ENCODE measurements around the gene ZNF827. TPM values are rescaled to one million over a fixed set of nuclear protein-coding genes. Genes with fewer than 3 reads are reported as not detected.

ZNF827 gene
- total RNA-seq, 2 donors from 2014 or later: 5.4 to 13.8 TPM

GRCh38 chr4:145716200-145716599 lies 222.4 kb downstream of the ZNF827 start:
- intact Hi-C loops (cut with DNase I): no loop called here
- TF ChIP-seq POLR2A (IDR thresholded peaks at IDR 0.05): no peak
- TF ChIP-seq, protein P1, sequence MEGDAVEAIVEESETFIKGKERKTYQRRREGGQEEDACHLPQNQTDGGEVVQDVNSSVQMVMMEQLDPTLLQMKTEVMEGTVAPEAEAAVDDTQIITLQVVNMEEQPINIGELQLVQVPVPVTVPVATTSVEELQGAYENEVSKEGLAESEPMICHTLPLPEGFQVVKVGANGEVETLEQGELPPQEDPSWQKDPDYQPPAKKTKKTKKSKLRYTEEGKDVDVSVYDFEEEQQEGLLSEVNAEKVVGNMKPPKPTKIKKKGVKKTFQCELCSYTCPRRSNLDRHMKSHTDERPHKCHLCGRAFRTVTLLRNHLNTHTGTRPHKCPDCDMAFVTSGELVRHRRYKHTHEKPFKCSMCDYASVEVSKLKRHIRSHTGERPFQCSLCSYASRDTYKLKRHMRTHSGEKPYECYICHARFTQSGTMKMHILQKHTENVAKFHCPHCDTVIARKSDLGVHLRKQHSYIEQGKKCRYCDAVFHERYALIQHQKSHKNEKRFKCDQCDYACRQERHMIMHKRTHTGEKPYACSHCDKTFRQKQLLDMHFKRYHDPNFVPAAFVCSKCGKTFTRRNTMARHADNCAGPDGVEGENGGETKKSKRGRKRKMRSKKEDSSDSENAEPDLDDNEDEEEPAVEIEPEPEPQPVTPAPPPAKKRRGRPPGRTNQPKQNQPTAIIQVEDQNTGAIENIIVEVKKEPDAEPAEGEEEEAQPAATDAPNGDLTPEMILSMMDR (IDR thresholded peaks at IDR 0.05): no peak
- ATAC-seq (no peak), DNase-seq (no peak)
- no peak overlapping the region for H3K4me3 ChIP-seq
- WGBS, 2 donors: 62 to 76% methylated on average over 3 of the region's 3 CpGs
- no peak overlapping the region for H3K27ac ChIP-seq
- H3K9me3 ChIP-seq: no peaks in the 10 kb centered on the region
- no peaks in the 10 kb centered on the region for H3K36me3 ChIP-seq (replicated peaks in 1 of 2; ENCODE audit: insufficient read depth in 1 of 2, low read depth in 2 of 2)
- H3K27me3 ChIP-seq: no peaks in the 10 kb centered on the region
- H3K4me1 ChIP-seq: peaks cover under 1% of the 10 kb centered on the region

DNA sequence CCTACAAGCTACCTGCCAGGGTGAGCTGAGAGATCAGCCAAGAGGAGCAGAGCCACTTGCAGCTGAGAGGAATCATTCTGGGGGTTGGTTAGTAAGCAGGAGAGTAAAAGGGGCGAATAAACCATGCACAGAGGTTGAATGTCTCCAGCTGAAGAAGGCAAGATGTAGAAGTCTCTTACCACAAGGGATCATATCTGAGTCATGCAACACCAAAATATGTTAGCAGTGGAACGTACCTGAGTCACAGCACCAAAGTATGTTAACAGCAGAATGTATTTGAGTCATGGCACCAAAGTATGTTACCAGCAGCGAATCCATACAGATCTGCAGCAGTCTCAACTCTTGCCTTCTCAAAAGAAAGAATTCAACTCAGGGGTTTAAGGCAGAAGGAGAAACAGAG lies 228.8 kb downstream of the ZNF827 start:
- no peak for ATAC-seq
- WGBS, 2 donors: 73 to 89% methylated on average over 3 of the region's 3 CpGs
- no peaks in the 10 kb centered on the region for H3K36me3 ChIP-seq (replicated peaks in 1 of 2; ENCODE audit: insufficient read depth in 1 of 2, low read depth in 2 of 2)
- no peak overlapping the region for H3K4me3 ChIP-seq
- no peak for DNase-seq
- no peaks in the 10 kb centered on the region for H3K4me1 ChIP-seq
- H3K9me3 ChIP-seq: no peaks in the 10 kb centered on the region
- no peak for TF ChIP-seq POLR2A (IDR thresholded peaks at IDR 0.05)
- TF ChIP-seq, protein P1 (IDR thresholded peaks at IDR 0.05): no peak
- H3K27ac ChIP-seq: no peak overlapping the region
- intact Hi-C loops (cut with DNase I): no loop called here
- no peaks in the 10 kb centered on the region for H3K27me3 ChIP-seq

DNA sequence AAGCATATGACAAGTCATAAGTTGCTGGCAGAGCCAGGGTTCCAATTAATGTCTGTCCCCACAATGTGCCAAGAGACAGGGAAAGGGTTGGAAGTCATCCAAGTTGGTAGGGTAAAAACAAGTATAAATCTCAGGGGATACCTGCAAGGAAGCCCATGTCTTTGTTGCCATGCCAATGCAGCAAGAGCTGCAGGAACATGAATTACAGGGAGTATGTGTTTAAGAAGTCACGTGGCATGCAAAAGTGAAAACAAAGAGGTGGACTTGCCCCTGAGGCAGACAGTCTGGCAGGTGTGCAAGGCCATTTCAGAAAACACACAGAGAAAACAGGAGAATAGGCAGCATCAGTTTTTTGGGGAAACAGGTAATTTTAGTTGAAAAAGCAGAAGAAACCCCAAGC lies 229.3 kb downstream of the ZNF827 start:
- intact Hi-C loops (cut with DNase I): no loop called here
- DNase-seq (peak in 3 of 4 donors; percentile 23 to 56 (median 23)), ATAC-seq (peak; percentile 64)
- Histone ChIP-seq H3K4me1 (no peaks in the 10 kb centered on the region), H3K27ac (no peak overlapping the region), H3K27me3 (no peaks in the 10 kb centered on the region), H3K9me3 (no peaks in the 10 kb centered on the region), H3K4me3 (no peak overlapping the region), H3K36me3 (replicated peaks in 1 of 2; ENCODE audit: insufficient read depth in 1 of 2, low read depth in 2 of 2) (no peaks in the 10 kb centered on the region)
- 36 to 54% methylated on average over 1 of the region's 1 CpG for WGBS, 2 donors
- TF ChIP-seq, protein P1 (IDR thresholded peaks at IDR 0.05): no peak
- no peak for TF ChIP-seq POLR2A (IDR thresholded peaks at IDR 0.05)

Small RNA genes within 50 kb of the gene (small RNA-seq; reads per million reads assigned to genes)
- gene RF00019: not detected

Other genes starting within 250 kb of the ZNF827 start
- gene LSM6, start 236.9 kb upstream of the ZNF827 start, total RNA-seq: 10 to 100 TPM; 10.4 to 34.3 TPM